ENCODE measurements around the gene ASNSD1. TPM values are rescaled to one million over a fixed set of nuclear protein-coding genes. Genes with fewer than 3 reads are reported as not detected.

ASNSD1 gene
- total RNA-seq, 1 experiment from 2014 or later: 48.5 TPM

DNA sequence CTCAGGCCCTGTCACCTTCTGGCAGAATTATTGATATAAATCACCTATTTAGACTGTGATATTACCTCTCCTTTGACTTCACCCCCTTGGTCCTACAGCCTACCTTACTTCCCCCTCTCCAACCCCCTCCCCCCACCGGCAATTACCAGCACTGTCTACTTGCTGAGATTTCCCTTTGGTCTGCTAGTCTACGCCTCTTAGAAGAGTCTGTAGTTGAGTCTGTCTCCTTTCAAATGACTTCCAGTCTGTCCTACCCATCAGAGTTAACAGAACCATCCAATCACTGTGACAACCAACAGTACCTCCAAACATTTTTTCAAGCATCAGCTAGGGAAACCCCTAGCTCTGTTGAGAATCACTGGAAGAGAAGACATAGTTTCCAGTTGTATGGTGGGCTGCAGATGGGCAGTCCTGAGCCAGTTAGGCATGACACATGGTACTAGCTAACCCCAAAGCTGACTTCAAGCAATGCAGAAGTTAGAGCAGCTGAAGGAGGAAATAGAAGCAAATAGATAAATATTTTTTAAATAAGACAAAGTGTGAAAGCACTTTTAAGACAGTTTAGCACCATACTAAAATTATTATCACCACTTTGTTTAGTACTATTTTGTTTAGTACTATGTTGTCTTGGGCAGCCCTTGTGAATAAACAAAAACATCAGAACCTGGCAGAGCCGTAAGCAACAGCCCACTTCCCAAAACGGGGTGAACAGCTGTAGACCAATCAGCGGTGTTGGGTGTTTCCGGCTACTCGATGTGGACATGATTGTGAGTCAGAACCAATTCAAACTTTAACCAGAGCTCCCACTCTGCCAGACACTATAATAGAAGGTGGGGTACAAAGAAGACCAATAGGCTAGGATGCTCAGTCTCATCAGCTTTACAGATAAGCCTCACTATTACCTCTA is 2.7 kb upstream of the ASNSD1 start:
- Histone ChIP-seq H2AFZ (ENCODE audit: low read length) (no peak overlapping the region), H2AK5ac (ENCODE audit: insufficient read length, low read length) (no peak overlapping the region), H3K9me3 (ENCODE audit: control insufficient read depth, low read depth, low read length) (no peaks in the 10 kb centered on the region), H3K14ac (ENCODE audit: insufficient read depth, low read length) (no peak overlapping the region), H3K27me3 (ENCODE audit: insufficient read depth, low read length) (no peaks in the 10 kb centered on the region), H4K5ac (ENCODE audit: insufficient read length, low read depth, low read length) (no peak overlapping the region), H4K20me1 (ENCODE audit: control insufficient read depth, insufficient read depth, insufficient read length) (no peaks in the 10 kb centered on the region), H4K8ac (replicated peaks; ENCODE audit: insufficient read length, low read depth, low read length) (no peak overlapping the region), H3K79me1 (ENCODE audit: insufficient read depth, low read depth, low read length, poor library complexity, severe bottlenecking) (no peaks in the 10 kb centered on the region), H2BK12ac (ENCODE audit: insufficient read length, low read depth, low read length) (no peak overlapping the region), H3K4ac (ENCODE audit: low read depth, low read length) (no peak overlapping the region), H4K91ac (ENCODE audit: insufficient read length, low read depth, low read length) (no peak overlapping the region), H3K23ac (ENCODE audit: insufficient read length, low read depth, low read length) (no peak overlapping the region), H2BK20ac (ENCODE audit: low read depth, low read length, poor library complexity, severe bottlenecking) (no peak overlapping the region), H3K4me1 (ENCODE audit: insufficient read depth, low read length) (no peaks in the 10 kb centered on the region), H3K4me2 (ENCODE audit: insufficient read depth, insufficient read length, low read length) (no peak overlapping the region), H3K18ac (ENCODE audit: insufficient read length, low read depth, low read length) (no peak overlapping the region), H3K79me2 (ENCODE audit: insufficient read depth, low read length) (peaks cover 3% of the 10 kb centered on the region; the same call in 1 of the 2 replicates), H3T11ph (ENCODE audit: low read length) (no peak overlapping the region), H2BK15ac (ENCODE audit: low read depth, low read length) (no peak overlapping the region), H2BK5ac (ENCODE audit: insufficient read length, low read length) (no peak overlapping the region), H3K23me2 (ENCODE audit: insufficient read length, low read depth, low read length, poor library complexity, severe bottlenecking) (peaks cover 4% of the 10 kb centered on the region), H3K27ac (ENCODE audit: insufficient read length, low read depth, low read length) (no peak overlapping the region), H3K9ac (ENCODE audit: extremely low read depth, insufficient read length, low read length) (no peak overlapping the region), H3K56ac (ENCODE audit: insufficient read length, low read depth, low read length) (no peak overlapping the region), H2BK120ac (ENCODE audit: low read depth, low read length, poor library complexity, severe bottlenecking) (no peak overlapping the region)
- Mint-ChIP-seq H3K9me3 (peaks cover 7 to 8% of the 10 kb centered on the region in 2 experiments; a peak in 4 of 5 replicates), H3K27me3 (ENCODE audit: low read depth) (no peaks in the 10 kb centered on the region; the same call in 1 of the 2 replicates), H3K4me1 (no peaks in the 10 kb centered on the region; a peak in 1 of 4 replicates), H3K4me3 (no peak overlapping the region), H3K36me3 (ENCODE audit: insufficient read depth in 1 of 3, low read depth in 3 of 3) (peaks cover 0 to 7% (median 2%) of the 10 kb centered on the region in 3 experiments; a peak in 5 of 7 replicates), H3K27ac (no peak overlapping the region)
- TF ChIP-seq CTCF (conservative IDR thresholded peaks at IDR 0.05): no peak
- no CpG with 5 or more reads among the region's 7 CpGs for WGBS (ENCODE audit: extremely low coverage, insufficient read length, low lambda C conversion rate)
- no peak for DNase-seq

Data from H9 (cell line).